ENCODE measurements around the gene PIP5K1B. TPM values are rescaled to one million over a fixed set of nuclear protein-coding genes. Genes with fewer than 3 reads are reported as not detected.

PIP5K1B gene
- total RNA-seq, 4 donors from 2014 or later, result 1.2 to 2.6 (median 2.0) TPM

GRCh38 chr9:68705531-68706362 lies 707 bp downstream of the PIP5K1B start:
- Histone ChIP-seq H3K27ac (peak overlapping the region; percentile 67 to 79 (median 76)), H3K36me3 (no peaks in the 10 kb centered on the region), H3K4me1 (peaks cover 9 to 11% of the 10 kb centered on the region in 2 donors), H3K4me3 (peak overlapping the region; percentile 67 to 79 (median 76)), H3K27me3 (no peaks in the 10 kb centered on the region), H3K9me3 (no peaks in the 10 kb centered on the region)
- no peak for TF ChIP-seq POLR2A (IDR thresholded peaks at IDR 0.05)
- TF ChIP-seq, protein P1, sequence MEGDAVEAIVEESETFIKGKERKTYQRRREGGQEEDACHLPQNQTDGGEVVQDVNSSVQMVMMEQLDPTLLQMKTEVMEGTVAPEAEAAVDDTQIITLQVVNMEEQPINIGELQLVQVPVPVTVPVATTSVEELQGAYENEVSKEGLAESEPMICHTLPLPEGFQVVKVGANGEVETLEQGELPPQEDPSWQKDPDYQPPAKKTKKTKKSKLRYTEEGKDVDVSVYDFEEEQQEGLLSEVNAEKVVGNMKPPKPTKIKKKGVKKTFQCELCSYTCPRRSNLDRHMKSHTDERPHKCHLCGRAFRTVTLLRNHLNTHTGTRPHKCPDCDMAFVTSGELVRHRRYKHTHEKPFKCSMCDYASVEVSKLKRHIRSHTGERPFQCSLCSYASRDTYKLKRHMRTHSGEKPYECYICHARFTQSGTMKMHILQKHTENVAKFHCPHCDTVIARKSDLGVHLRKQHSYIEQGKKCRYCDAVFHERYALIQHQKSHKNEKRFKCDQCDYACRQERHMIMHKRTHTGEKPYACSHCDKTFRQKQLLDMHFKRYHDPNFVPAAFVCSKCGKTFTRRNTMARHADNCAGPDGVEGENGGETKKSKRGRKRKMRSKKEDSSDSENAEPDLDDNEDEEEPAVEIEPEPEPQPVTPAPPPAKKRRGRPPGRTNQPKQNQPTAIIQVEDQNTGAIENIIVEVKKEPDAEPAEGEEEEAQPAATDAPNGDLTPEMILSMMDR (IDR thresholded peaks at IDR 0.05 in 4 of 5, conservative IDR thresholded peaks at IDR 0.05 in 1 of 5), result no peak
- in situ Hi-C loops (cut with MboI; ENCODE audit: low sequenced_read_pairs in 4 of 4), result no loop called here
- intact Hi-C loops (cut with DNase I; ENCODE audit: low total_unique reads), result loop anchor here (5.0 to 10.0 kb wide), 2 partner anchors 72 to 139 kb away; no protein-coding TSS in a partner anchor
- ATAC-seq, result peak; percentile 51 to 61
- peak in 1 of 2 donors; percentile 16 for DNase-seq

DNA sequence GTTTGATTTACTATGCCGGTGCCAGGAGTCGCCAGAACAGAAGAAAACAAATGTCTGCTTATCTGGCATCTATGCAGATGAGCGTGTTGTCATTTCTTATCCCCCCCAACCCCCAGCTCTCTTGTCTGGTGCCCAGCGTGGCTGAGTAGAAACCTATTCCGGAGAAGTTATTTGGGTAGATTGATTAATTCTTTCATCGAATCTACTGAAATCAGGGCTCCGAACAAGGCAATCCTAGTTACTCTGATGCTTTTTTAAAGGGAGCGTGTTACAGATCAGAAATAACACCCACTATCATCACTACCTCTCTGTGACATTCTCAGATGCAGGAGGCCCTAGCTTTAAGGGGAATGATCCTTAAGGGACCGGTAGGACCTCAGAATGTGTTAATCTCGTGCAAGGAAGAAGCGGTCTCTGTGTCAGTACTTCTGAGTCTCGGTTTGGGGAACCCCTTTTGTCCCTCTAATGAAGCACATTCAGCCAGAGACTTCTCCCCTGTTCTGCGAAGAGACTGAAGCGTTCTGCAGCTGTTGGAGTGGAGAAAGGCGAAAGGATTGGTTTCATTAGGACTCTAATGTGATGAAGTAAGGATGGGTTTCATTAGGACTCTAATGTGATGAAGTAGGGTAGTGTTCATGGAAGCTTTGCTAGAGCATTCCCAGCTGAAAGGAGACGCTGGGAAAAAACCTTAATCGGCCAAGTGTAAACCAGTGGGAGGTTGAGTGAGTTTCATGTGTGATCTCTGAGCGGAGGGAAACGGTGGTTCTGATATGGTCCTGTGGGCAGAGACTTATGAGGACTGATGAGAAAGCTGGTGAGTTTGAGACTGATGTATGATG lies 1.5 kb downstream of the PIP5K1B start:
- peak overlapping the region in 2 of 4 donors; percentile 67 to 78 for H3K27ac ChIP-seq
- intact Hi-C loops (cut with DNase I; ENCODE audit: low total_unique reads), result loop anchor here (5.0 to 10.0 kb wide), 2 partner anchors 71 to 138 kb away; no protein-coding TSS in a partner anchor
- no peaks in the 10 kb centered on the region for H3K9me3 ChIP-seq
- DNase-seq, result no peak
- TF ChIP-seq, protein P1 (IDR thresholded peaks at IDR 0.05 in 4 of 5, conservative IDR thresholded peaks at IDR 0.05 in 1 of 5), result no peak
- no peak for TF ChIP-seq POLR2A (IDR thresholded peaks at IDR 0.05)
- H3K27me3 ChIP-seq, result no peaks in the 10 kb centered on the region
- in situ Hi-C loops (cut with MboI; ENCODE audit: low sequenced_read_pairs in 4 of 4), result no loop called here
- peaks cover 9 to 11% of the 10 kb centered on the region in 2 donors for H3K4me1 ChIP-seq
- H3K36me3 ChIP-seq, result no peaks in the 10 kb centered on the region
- ATAC-seq, result no peak
- peak overlapping the region; percentile 67 to 79 (median 74) for H3K4me3 ChIP-seq

- no peaks in the 10 kb centered on the region for H3K36me3 ChIP-seq
- in situ Hi-C loops (cut with MboI; ENCODE audit: low sequenced_read_pairs in 4 of 4), result no loop called here
- H3K4me1 ChIP-seq, result peaks cover 9 to 11% of the 10 kb centered on the region in 2 donors
- H3K4me3 ChIP-seq, result no peak overlapping the region
- ATAC-seq (no peak), DNase-seq (no peak)
- no peaks in the 10 kb centered on the region for H3K27me3 ChIP-seq
- H3K9me3 ChIP-seq, result no peaks in the 10 kb centered on the region
- no peak for TF ChIP-seq POLR2A (IDR thresholded peaks at IDR 0.05)
- TF ChIP-seq, protein P1 (IDR thresholded peaks at IDR 0.05 in 4 of 5, conservative IDR thresholded peaks at IDR 0.05 in 1 of 5), result no peak
- intact Hi-C loops (cut with DNase I; ENCODE audit: low total_unique reads), result loop anchor here (5.0 to 10.0 kb wide), 2 partner anchors 69 to 137 kb away; no protein-coding TSS in a partner anchor
- no peak overlapping the region for H3K27ac ChIP-seq
These were observed 2.9 kb downstream of the PIP5K1B start for GRCh38 chr9:68707801-68708488.

- DNase-seq (no peak), ATAC-seq (no peak)
- Histone ChIP-seq H3K9me3 (no peaks in the 10 kb centered on the region), H3K27me3 (no peaks in the 10 kb centered on the region), H3K36me3 (no peaks in the 10 kb centered on the region), H3K4me3 (no peak overlapping the region), H3K27ac (no peak overlapping the region), H3K4me1 (peaks cover 9 to 11% of the 10 kb centered on the region in 2 donors)
- TF ChIP-seq, protein P1 (IDR thresholded peaks at IDR 0.05 in 4 of 5, conservative IDR thresholded peaks at IDR 0.05 in 1 of 5), result no peak
- TF ChIP-seq POLR2A (IDR thresholded peaks at IDR 0.05), result no peak
- in situ Hi-C loops (cut with MboI; ENCODE audit: low sequenced_read_pairs in 4 of 4), result no loop called here
- intact Hi-C loops (cut with DNase I; ENCODE audit: low total_unique reads), result loop anchor here (5.0 to 10.0 kb wide), 2 partner anchors 69 to 136 kb away; no protein-coding TSS in a partner anchor
These were observed 3.5 kb downstream of the PIP5K1B start for GRCh38 chr9:68708513-68708912.
